Nephron (organoid): ENCODE data around the gene TRIM43B.
"Not testable (repeated sequence)": the region's sequence is repeated elsewhere in the genome, so short reads cannot be mapped to it uniquely, and the experiment has no call there.

Source experiments
- H3K27ac Mint-ChIP-seq, 3 experiments: 2 replicates each; pipeline ENCODE4 v1.8.0; 2020; ENCODE audit warnings: mixed read lengths in 3 of 3, mild to moderate bottlenecking in 2 of 3, moderate library complexity in 1 of 3
- H3K27me3 Mint-ChIP-seq: 2 replicates; pipeline ENCODE4 v1.8.0; 2021; ENCODE audit warnings: low read depth, mild to moderate bottlenecking, moderate library complexity, mixed read lengths
- H3K36me3 Mint-ChIP-seq: 2 replicates; pipeline ENCODE4 v1.8.0; 2020; ENCODE audit warnings: low read depth, mixed read lengths
- H3K4me1 Mint-ChIP-seq: 2 replicates; pipeline ENCODE4 v1.8.0; 2020; ENCODE audit warnings: mixed read lengths
- H3K4me3 Mint-ChIP-seq, 3 experiments: 2 replicates each; pipeline ENCODE4 v1.8.0; 2020; ENCODE audit warnings: mild to moderate bottlenecking in 3 of 3, mixed read lengths in 3 of 3, moderate library complexity in 2 of 3
- H3K9me3 Mint-ChIP-seq: 2 replicates; pipeline ENCODE4 v1.8.0; 2020; ENCODE audit warnings: mixed read lengths

Gene TRIM43B

DNA sequence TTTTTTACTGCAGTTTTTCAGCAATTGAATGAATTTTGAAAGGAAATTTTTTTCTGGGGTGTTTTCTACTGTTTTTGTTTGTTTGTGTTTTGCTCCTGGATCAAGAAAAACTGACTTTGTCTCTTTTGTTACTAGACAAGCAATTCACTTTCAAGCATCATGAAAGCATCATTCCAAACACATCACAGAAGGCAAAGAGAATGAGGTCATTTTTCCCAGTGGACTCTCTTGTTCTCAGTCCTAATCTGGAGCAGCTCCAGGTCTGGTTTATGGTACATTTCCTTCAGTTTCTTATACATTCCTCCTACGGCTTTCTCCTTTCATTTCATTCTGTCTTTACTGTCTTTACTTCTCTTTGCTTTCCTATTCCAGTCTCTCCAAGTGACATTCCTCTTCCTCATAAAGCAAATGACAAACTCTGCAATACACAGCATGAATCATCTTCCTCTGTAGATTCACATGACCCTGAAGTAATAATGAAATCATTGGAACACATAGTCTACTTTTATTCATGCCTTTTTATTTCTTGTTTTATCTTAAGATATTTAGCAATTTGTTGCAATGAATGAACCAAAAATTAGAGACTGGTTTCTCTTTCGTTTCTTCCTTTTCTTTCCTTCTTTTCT lies 42.0 kb downstream of the TRIM43B start:
- not testable (repeated sequence) for H3K4me3 Mint-ChIP-seq, H3K27ac Mint-ChIP-seq

DNA sequence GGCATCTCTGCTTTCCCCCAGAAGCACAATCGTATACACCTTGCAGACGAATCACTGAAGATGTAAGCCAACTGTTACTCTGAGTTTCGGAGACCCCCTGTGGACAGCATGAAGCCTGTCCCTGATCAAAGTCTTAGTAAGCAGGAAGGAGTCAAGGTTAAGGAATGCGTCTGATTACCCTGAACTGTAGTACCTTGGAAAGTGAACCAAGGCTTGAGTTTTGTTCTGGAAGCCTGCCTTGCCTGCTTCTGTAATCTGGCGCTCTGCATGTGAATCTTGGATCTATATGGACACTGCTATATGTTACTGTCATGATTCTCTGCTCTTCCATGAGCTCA lies 48.7 kb downstream of the TRIM43B start:
- not testable (repeated sequence) for H3K9me3 Mint-ChIP-seq, H3K36me3 Mint-ChIP-seq, H3K4me1 Mint-ChIP-seq, H3K27me3 Mint-ChIP-seq, H3K27ac Mint-ChIP-seq, H3K4me3 Mint-ChIP-seq

More for the DNA sequence above, 42.0 kb downstream of the TRIM43B start:
- H3K36me3 Mint-ChIP-seq, H3K4me1 Mint-ChIP-seq, H3K27me3 Mint-ChIP-seq, H3K9me3 Mint-ChIP-seq: not testable (repeated sequence)

DNA sequence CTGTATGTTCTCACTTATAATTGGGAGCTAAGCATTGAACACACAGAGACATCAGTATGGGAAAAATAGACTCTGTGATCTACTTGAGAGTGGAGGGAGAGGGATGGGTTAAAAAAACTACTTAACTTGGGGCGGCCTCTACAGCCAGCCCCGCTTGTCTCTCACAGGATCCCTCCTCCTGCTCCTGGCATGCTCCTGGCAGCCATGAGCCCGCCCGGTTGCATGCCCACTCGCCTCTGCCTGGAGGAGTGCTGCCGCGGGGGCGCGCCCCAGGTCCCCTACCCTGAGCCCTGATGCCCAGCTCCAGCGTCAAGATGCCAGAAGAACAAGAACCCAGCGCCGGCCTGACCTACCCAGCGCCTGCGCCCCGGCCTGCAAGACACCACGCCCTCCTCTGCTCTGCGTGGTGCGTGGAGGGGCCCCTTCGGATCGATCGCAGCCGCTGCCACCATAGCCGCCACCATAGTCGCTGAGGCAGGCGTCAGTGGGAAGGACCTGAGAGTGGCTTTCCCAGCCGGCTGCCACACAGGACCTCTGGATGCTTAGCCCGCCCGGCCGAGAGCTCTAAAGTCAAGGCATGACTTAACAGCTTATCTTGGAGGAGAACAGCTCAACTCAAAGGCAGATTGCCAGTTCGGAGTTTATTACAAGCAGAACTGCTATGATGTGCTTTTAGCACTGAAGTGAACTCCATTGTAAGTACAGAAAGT lies 49.2 kb downstream of the TRIM43B start:
- not testable (repeated sequence) for H3K4me3 Mint-ChIP-seq, H3K36me3 Mint-ChIP-seq, H3K4me1 Mint-ChIP-seq, H3K9me3 Mint-ChIP-seq, H3K27me3 Mint-ChIP-seq, H3K27ac Mint-ChIP-seq

DNA sequence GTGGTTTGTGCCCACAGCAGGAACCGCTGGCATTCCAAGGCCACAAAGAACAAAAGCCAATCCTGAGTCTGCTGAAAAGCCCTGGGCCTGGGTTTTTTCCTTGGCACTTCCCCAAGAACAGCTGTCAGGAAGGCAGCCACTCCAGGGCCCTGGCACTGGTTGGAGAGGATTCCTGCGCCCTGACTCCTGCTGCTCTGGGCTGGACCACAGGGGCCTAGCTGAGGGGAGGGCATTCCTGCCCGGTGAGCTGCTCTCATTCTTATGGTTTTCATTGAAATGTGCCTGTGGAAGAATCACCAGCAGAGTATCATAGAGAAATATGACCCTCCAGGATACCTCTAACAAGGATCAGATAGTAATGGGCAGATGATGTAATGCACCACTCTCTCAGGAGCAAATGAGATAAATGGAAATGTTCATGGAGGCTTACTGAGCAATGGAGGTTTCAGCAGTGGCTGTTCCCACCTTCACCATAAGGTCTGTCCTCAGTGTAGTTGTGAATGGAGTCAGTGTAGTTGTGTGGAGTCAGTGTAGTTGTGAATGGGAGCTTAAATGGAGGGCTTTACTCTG lies 50.0 kb downstream of the TRIM43B start:
- H3K9me3 Mint-ChIP-seq, H3K4me3 Mint-ChIP-seq, H3K27me3 Mint-ChIP-seq, H3K4me1 Mint-ChIP-seq, H3K27ac Mint-ChIP-seq, H3K36me3 Mint-ChIP-seq: not testable (repeated sequence)

DNA sequence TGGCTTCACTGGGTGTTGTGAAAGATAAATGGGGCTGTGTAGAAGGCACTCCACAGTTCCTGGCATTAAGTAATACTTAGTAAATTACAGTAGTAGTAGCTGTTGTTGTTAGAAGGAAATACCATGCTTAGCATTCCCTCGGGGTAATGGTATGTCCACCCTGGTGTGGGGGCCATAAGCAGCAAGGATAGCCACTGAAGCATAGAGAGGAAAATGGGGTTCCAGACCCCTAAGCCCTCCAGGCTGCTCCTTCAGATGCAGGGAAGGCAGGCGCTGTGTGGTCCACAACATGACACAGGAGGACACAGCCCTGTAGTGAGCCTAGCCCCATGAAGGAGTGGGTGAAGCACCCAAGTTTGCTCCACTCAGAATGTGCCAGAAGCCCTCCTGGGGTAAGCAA lies 50.6 kb downstream of the TRIM43B start:
- not testable (repeated sequence) for H3K9me3 Mint-ChIP-seq, H3K36me3 Mint-ChIP-seq, H3K4me1 Mint-ChIP-seq, H3K27ac Mint-ChIP-seq, H3K4me3 Mint-ChIP-seq, H3K27me3 Mint-ChIP-seq

DNA sequence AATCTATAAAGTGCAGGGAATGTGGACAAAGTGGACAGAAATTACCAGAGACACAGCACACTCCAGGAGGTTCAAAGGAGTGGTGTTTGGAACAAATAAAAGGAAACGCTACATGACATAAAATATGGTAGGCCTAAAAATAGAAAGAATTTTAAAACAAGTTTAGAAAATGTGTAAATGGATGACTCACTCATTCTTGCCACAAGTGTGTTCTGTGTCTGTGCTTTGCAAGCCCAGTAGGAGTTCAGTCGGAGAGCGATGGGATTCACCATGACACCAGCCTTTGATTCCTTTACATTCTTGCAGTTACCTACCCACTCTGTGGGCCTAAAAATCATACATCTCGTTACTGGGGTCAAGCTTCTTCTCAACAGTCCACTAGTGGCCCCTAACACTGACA lies 51.2 kb downstream of the TRIM43B start:
- H3K27me3 Mint-ChIP-seq, H3K4me3 Mint-ChIP-seq, H3K9me3 Mint-ChIP-seq, H3K36me3 Mint-ChIP-seq, H3K4me1 Mint-ChIP-seq, H3K27ac Mint-ChIP-seq: not testable (repeated sequence)

DNA sequence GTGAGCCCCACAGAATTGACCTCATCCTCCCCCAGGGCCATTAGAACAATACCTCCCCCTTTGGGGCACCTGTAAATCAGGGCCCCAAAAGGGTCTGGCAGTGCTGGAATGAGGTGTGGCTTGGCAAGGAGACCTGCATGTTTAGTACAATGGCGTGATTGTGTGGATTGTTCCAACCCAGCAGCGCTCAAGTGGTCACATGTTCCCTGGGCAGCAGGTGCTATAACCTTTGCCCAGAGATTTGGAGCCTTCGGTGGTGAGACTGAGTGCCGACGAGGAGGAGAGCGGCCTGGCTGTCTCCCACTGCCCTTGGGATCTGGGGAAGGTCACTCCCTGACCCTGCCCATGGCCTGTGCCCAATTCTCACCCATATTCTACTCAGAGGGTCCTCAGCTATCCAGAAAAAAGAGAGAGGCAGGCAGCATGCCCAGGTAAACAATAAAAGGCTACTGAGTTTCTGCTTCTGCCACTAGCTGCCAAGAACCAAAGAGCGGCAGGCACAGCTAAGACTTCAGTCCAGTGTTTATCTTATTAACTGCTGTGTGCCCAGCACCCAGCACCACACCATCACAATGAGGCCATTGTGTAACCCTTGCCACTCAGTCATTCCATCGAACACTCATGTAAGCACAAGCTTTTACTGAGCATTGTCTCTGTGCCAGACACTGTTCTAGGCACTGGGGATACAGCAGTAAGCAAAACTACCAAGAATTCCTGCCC lies 54.6 kb downstream of the TRIM43B start:
- H3K36me3 Mint-ChIP-seq, H3K27me3 Mint-ChIP-seq, H3K27ac Mint-ChIP-seq, H3K4me1 Mint-ChIP-seq, H3K9me3 Mint-ChIP-seq, H3K4me3 Mint-ChIP-seq: not testable (repeated sequence)

DNA sequence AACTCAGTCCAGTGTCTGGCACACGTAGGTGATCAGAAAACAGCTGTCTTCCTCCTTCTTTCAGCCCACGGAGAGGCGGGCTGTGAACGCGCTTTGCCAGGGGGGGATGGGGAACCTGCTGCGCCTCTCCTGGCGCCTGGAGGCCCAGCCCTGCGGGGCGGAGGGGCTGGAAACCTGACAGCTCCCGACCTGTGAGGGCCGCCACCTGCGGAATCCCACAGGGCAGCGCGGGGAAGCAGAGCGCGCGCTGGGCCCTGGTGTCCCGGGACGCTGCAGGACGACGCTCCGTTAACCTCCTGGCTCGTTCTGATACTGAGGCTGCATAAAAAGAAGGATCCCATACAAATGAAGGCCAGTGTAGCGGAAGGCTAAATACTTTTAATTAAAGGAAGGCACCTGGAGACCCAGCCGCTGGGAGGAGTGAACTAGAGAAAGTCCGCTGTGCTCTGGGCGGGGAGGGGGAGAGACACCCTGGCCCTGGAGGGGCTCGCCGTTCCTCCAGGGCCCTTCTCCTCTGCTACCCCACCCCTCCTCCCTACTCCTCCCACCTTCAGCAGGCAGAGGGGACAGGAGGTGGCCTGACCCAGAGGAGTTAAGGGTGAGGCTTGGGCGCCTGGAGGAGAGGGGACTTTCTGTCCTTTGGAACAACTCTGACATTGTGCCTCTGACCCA lies 57.2 kb downstream of the TRIM43B start:
- not testable (repeated sequence) for H3K27me3 Mint-ChIP-seq, H3K36me3 Mint-ChIP-seq, H3K4me3 Mint-ChIP-seq, H3K9me3 Mint-ChIP-seq, H3K27ac Mint-ChIP-seq, H3K4me1 Mint-ChIP-seq
